ENCODE measurements around the gene DAAM2.

- TF ChIP-seq CTCF (IDR thresholded peaks at IDR 0.05) (no peak), POLR2A (IDR thresholded peaks at IDR 0.05) (no peak)
Observed at GRCh38 chr6:39904946-39905639, 112.9 kb downstream of the DAAM2 start.

All from right lobe of liver (tissue), 4 donors.